HTERT RPE-1 (cell line): ENCODE measurements around the gene SF1.

ENCODE experiments used
- in situ Hi-C: fragments of 300-500 bp; cut with MboI; formaldehyde crosslinking; loops from 4 replicates; pipeline ENCODE4 v1.14.3; 2020; ENCODE audit warnings: low sequenced_read_pairs

SF1 gene

DNA sequence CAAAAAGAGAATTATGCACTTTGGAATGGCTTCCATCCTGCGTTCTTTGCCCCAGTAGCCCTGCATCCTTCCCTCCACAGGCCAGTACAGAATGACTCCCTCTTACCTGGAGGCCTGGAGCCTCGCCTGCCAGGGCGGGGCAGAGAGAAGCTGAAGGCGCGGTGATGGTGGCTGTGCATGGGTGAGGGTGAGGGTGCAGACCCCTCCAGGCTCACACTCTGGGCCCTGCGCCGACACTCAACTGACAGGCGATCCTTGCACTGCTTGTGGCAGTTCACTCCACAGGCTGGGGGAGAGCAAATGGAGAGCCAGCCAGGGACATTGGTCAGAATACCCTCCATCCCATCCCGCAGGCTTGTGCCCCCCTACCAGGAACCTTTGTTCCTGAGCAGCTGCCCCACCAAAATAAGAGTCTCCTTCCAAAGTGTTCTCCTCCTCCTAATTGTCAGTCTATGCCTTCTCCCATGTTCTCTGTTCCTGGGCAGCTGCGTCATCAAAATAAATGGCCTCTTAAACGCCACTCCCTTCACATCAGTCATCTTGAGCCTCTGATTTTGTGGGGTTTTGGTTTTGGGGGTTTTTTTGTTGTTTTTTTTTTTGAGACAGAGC lies 49.5 kb downstream of the SF1 start:
- in situ Hi-C loops = no loop called here

DNA sequence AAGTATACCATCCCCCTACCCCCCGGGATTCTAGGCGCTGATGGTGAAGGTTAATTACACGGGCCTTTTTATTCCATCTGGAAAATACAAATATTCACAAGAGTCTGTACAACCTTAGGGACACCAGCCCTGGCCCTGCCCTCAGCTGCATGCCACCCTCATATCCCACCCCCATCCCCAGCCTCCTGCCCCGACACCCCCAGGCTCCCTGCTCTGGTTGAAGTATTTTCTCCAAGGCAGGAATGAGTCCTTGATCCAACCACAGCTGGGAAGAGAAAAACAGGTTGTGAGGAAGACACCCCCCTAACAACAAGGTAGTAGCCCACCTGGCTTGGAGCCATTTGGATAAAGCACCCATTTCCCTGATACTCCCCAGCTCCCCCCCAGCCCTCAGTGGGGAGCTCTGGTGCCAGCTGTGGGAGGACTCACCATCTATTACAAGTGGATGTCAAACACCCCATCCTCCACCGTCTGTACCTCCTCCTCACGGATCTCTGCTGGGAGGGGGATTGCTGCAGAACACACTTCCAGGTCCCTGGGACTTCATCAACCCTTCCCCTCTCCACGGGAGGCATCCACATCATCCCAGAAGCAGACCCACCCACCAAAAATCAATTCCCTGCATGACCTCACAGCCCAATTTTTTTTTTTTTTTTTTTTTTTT lies 51.3 kb downstream of the SF1 start:
- in situ Hi-C loops = no loop called here

DNA sequence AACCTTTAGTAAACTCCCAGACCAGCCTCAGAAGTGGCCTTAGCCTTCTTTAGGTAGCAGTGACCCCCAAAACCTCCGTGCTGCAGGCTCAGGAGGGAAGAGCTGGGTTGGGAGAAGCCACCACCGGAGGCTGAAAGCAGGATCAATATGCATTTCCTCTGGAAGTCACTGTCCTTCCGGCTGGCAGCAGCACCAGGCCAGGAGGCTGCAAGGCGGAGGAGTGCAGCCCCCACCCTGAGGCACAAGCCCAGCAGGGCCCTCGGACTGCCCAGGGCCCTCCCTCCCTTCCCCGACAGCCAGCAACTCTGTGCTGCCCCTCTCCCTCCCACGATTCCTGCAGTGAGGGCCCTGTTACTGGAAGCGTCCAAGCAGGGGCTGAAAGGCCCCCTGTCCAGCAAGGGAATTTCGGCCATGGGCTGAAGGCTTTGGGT lies 52.1 kb downstream of the SF1 start:
- in situ Hi-C loops = no loop called here

DNA sequence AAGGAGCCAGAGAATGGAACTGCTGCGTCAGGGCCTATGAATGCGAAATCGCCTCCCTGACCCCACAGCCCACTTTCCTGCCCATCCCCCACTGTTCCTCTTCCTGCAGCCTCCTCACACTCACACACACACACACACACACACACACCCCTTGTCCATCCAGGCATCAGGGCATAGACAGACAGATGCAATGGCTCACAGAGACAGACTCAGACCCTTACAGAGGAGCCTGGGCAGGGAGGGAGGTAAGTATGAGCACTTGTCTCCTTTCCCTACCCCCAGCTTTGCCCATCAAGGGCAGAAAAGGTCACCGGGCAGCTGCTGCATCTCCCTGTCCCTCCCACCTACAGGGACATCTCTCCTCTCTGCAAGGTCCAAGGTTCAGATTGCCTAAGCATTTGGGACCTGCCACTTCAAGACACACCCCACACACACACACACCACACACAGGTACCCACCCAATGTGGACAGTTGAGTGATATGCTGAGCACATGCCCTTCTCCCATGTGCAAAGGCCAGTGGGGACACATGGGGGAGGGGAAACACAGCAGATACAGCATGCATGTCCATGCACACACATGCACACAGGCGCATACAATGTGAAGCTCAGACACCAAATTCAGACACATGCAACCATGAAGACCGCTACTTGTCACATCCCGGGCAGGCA lies 53.3 kb downstream of the SF1 start:
- in situ Hi-C loops = no loop called here

DNA sequence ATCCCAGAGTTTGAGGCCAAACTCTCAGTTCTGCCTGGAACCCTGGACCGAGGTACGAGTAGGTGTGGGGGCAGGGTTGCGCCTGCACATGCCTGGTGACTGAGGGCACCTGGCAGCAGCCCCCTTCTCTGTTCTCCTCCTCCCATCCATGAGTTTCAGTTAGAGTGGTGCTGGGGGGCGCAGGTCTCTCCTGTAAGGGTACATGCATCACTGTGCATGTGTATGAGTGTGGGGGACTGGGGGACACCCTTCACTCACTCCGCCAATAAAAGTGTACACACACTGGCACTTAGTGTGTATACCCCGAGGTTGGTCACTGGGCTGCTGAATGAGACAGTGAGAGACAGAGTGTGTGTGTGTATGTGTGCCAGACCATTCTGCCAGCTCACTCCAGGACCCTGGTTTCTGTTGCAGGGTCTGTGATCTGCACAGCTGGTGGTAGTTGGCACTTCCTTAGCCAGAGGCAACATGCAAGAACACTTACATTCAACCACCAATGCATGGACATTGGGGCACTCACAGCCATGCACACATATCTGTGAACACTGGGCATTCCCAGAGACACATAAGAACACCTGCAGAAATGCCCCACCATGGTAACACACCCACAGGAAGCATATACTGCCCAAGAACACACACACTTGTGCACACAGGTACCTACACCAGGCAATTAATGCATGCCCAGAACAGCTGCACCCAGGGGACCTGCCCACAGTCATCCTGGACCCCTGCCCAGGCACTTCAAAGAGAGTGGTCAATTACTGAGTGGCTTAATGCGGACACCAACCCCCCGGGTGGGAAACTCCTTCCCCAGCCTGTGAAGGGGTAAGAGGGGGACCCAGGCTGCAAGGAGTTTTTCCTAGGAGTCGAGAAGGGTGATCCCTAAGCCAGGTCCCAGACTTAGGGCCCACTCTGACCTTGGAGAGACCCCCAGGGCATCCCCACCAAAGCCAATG lies 54.2 kb downstream of the SF1 start:
- in situ Hi-C loops = no loop called here

DNA sequence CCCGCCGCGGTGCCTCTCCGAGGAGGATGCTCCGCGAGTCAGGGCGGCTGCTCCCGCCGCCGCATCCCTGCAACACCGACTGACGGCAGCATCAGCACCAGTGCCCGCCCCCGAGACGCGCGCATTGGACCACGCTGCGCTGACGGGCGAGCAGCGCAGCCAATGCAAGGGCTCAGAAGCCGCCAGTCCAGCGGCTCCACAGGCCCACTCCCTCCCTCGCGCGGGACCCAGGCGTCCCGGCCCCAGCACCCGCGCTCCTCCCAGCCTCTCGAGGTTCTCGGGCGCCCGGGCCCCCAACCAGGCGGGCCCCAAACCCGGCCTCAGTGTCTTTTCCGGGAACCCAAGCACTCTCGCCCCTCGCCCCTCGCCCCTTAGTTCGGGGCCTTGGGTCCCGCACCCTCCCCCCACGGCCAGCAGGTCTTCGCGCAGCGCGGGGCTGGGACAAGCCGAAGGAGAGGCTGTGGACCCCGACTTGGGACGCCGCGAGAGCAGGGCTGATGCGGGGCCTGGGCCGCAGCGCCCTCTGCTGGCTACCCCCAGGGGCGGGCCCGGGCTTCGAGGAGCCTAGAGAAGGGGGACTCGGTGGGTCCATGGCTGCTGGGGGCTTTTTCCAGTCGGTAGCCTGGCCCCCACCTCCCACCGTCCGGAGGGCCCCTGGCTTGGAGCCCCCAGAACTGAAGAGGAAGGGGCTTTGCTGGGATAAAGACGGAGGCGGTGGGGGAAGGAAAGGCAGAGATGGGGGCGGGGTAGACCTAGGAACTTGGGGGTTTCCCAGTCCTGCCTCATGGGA lies 55.0 kb downstream of the SF1 start, which contains the start of gene NRXN2:
Gene NRXN2, minus strand, starts transcription at position 81 of the 790 bp plus-strand sequence. CDS start 9,498 bp downstream, outside the sequence.
- in situ Hi-C loops = no loop called here

DNA sequence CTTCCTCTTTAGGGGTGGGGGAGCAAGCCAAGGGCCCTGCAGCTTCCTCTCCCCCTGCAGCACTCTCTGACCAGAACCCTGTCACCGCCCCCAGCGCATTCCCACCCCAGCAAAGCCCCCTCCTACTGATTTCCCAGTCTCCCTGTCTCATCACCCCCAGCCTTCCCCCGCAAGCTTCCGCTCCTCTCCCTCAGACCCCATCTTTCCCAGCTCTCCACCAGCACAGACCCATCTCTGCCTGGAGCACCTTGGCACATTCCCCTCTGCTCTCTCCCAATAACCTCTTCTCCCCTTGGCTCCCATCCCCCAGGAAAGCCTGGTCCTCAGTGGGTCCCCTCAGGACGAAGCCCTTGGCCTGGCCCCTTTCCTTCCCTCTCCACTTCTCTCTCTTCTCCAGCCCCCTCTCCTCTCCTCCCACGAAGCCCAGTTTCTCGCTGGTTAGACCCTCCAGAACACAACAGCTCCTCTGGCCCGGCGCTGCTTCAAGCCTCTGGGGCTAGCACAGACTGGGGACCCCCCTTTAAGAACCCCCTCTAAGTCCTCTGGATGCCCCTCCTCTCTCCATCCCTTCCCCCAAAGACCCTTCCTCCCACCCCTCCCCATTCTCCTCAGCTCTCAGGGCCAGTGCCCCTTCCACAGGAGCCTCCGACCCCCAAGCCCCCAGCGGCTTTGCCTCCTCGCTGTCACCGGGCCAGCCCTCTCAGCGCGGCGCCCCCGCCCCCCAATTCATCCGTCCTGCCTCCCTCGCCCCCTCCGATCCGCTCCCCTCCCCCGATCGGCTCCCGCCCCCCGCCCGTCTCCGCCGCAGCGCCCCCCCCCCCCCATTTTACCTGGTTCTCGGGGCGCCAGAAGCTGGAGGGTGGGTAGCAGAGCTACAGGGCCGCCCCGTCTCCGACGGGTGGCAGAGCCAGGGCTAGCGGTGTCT lies 55.9 kb downstream of the SF1 start:
- in situ Hi-C loops = no loop called here

DNA sequence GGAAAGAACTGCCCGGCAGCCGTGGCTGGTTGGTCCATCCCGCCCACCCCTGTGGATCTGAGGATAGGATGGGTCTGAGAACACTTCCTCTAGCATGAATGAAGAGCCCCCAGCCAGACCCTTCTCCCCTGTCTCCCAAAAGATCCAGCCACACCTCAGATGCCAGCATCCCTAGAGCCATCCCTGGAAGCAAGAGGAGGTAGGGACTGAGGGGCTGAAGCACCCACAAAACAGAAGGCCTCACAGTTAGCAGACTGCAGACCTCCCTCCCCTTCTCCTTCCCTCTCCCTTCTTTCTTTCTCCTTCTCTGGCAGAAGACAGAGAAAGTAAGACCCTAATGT lies 57.0 kb downstream of the SF1 start:
- in situ Hi-C loops = no loop called here

DNA sequence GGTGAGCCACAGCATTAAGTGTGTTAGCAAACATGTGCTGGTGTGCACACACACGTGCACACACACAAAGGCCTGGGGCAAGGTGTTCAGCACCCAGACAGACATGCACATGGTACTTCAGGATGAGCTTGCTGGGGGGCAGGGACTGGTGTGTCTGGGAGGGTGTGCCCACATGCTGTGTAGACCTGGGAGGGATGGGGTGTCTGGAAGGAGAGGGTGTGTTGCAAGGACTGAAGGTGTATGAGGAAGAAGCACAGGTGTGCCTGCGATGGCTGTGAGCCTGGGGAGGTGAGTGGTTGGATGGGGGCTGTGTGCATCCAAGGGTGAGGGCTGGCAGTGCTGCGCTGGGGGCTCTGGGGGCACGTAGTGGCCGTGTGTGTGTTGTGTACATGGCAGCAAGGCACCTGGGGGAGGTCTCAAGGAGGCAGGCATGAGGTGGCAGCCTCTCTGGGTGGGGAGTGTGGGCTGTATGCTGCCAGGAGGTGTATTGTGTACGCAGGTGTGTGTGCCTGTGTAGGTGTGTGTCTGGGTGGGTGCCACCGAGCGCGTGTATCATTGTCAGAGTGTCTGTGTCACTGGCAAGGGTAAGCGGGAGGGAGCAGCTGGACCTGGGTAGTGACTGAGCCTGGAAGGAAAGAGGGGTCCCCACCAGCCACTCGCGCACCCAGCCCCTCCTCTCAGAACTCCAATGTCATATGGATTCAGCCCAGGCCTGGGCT lies 57.5 kb downstream of the SF1 start:
- in situ Hi-C loops = no loop called here

DNA sequence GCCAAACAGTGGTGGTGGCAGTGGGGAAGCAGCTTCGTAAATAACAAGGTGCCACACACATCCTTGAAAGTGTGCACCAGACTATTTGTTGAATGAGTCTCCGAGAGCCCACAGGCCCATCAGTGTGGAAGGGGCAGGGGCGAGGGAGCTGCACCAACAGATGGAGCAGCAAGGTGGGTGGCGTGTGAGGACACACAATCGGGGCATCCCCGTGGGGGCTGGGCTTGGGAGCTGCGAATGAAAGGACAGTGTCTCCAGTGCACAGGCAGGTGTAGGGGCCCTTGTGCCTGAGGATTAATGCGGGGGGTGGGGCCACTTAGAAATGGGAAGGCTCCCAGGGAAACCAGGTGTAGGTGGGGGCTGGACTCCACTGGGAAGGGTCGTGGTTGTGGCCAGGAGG lies 58.2 kb downstream of the SF1 start:
- in situ Hi-C loops = no loop called here

DNA sequence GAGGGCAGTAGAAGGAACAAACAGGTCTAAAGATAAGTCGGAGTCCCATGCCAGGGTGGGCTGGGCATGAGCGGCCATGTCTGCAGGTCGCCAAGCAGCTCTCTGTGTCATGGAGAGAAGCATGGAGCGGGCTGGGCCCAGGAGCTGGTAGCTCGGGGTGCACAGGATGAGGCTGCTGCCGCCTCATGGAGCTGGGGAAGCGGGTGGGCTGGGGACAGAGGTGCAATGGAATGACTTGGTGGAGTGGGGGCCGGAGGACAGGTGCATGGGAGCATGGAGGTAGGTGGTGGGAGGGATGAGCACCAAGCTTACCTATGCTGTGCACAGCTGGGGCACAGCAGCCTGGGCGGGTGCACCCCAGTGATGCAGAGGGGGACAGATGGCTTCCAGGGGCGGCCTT lies 58.9 kb downstream of the SF1 start:
- in situ Hi-C loops = no loop called here

DNA sequence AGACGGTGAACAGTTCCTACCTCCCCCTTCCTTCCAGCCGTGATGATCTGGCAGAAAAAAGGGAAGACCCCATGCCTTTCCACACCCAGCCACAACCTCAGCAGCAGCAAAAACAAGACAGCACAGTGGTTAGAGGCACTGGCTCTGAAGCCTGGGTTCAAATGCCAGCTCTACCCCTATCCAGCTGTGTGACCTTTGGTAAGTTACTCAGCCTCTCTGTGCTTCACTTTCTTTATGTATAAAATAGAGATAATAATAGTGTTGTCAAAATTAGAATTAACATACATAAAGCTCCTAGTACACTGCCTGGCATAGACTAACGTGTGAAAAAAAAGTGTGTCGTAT lies 59.6 kb downstream of the SF1 start:
- in situ Hi-C loops = no loop called here

DNA sequence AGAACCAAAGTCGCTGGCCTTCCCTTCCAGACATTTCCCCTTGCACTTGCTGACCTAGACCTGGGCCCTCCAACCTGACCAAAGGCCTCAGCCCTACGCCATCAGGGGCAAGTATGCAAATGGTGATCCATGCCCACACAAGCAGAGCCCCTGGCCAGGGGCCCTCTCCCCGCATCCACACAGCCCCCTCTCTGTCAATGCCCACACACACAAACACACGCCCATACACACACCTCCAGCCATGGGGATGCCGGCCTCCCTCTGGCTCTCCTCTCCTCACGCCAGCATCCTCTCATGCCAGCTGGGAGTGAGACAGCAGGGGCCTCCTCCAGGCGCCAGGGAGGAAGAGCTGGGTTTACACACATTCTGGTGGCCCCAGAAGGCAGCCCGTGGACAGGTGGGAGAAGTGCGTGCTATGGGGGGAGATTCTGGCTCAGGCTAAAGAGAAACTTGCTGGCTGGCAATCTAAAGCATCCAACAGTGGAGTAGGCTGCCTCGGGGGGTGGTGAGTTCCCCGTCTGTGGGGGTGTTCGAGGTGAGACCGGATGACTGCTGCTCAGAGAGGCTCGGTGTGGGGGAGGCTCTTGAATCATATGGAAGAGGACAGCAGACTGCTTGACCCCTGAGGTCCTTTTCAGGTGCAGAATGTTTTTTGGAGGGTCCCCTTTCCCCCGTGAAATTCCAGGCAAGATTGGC lies 60.1 kb downstream of the SF1 start:
- in situ Hi-C loops = no loop called here

DNA sequence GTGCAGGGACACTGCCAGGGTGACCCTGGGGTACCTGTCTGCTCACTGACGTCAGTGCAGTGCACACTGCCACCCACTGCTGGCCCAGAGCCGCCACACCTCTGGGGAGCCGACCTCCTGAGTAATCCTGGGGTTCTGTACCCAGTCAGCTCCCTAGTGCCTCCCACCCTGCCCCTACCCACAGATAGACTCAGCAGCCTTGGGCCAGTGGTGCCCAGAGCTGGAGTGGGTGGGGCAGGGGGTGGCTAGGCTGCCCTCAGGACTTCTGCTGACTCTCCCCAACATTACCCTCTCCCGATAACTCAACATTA lies 61.1 kb downstream of the SF1 start:
- in situ Hi-C loops = no loop called here

DNA sequence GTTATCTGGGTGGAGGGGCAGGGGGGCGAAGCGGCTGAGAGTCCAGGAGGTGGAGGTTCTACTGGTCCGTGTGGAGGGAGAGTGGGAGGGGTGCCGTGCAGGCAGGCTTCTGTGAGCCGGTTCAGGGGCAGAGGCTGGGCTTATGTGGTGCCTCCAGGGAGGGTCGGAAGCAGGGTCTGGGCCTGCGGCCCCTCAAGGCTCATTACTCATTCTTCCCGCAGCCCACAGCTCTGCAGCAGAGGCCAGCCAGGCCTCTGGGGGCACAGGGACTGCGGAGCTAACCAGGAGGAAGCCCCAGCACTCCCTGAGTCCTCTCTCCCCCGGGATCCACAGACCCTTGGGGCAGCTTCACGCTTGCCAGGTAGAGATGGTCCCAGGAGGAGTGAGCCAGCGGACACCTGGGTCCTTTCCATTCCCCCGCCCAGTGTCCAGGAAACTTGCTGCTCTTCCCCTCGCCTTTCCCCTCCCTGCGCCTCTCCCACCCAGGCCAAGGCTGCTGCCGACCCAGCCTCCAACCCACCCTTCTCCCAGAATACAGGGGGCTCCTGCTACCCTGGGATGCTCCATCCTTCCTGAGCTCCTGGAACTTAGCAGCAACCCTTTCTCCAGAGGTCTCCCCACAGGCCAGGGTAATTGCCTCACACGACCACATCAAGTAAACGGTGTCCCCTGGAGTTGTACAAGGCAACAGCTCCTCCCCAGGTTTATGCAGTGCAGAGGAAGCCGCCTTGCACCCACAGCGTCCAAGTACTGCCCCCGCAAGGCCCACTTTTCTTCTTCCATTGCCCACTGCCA lies 61.7 kb downstream of the SF1 start:
- in situ Hi-C loops = no loop called here

DNA sequence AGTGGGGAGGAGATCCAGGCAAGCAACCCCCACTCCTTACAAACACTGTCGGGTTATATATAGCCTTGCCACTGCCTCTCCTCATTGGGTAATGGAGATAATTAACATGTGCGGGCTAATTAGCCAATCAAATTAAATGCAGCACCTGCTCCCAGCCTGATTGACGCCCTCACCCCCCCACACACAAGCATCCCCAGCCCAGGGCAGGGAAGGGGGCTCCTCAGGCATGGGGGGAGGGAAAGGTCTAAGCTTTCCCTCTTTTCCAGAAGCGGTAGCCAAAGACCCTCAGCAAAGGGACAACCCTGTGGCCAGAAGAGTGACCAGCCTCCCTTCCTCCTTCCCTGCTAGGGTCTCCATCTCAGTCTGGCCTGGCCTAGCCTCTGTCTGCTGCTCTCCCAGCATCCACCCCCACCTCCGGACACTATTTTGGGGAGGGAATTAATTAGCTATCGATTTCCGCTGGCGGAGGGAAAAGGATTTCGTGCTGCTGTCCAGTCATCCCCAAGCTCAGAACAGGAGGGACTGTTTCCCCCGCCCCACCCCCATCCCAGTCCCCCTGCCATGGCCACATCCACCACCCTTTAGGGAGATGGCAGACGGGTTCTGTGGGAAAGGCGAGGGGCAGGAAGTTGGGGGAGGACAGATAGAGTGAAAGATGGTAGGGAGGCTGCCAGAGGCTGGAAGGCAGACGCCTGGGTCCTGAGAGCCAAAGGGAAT lies 62.4 kb downstream of the SF1 start:
- in situ Hi-C loops = no loop called here

DNA sequence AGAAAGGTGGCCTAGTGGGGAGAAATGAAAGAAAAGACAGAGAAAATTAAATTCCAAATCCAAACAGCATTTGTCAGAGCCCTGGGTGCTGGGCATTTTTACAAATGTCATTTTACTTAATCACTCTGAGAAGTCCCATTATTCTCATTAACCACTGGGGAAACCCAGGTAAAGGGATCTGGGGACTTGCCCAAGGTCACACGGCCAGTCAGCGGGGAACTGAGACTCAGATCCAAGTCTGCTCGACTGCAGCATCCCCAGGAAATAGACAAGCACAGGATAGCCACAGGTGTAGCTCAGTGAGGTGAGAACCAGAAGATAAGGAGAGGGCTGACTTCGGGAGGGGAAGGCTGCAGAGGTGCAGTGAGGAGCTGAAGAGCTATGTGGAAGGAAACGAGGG lies 63.2 kb downstream of the SF1 start:
- in situ Hi-C loops = no loop called here
